ENCODE results near the gene PFAS.

PFAS gene

GRCh38 chr17:8310601-8311123 lies 61.6 kb downstream of the PFAS start:
- DNase-seq (ENCODE audit: low spot score), result no peak

- no peak for DNase-seq (ENCODE audit: low spot score)
These were observed 62.2 kb downstream of the PFAS start for GRCh38 chr17:8311131-8311790.

GRCh38 chr17:8312251-8312650 lies 63.2 kb downstream of the PFAS start:
- DNase-seq (ENCODE audit: low spot score), result no peak

- DNase-seq (ENCODE audit: low spot score), result no peak
These were observed 63.9 kb downstream of the PFAS start for GRCh38 chr17:8312726-8313600.

- no peak for DNase-seq (ENCODE audit: low spot score)
These were observed 66.0 kb downstream of the PFAS start for GRCh38 chr17:8314797-8315763.

DNA sequence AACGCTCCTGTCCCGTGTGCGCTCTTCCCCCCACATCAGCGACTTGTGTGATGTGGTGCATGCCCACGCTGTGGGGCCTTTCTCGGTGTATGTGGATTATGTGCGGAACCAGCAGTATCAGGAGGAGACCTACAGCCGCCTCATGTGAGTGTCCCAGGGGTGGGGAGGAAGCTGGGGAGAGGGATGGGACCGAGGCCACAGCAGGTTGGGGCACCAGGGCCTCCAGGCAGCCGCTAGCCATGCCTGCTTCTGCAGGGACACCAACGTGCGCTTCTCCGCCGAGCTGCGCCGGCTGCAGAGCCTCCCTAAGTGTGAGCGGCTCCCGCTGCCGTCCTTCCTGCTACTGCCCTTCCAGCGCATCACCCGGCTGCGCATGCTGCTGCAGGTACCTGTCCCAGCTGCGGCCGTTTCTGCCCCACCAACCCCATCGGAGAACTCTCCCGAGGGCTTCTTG lies 66.7 kb downstream of the PFAS start:
- no peak for DNase-seq (ENCODE audit: low spot score)

DNA sequence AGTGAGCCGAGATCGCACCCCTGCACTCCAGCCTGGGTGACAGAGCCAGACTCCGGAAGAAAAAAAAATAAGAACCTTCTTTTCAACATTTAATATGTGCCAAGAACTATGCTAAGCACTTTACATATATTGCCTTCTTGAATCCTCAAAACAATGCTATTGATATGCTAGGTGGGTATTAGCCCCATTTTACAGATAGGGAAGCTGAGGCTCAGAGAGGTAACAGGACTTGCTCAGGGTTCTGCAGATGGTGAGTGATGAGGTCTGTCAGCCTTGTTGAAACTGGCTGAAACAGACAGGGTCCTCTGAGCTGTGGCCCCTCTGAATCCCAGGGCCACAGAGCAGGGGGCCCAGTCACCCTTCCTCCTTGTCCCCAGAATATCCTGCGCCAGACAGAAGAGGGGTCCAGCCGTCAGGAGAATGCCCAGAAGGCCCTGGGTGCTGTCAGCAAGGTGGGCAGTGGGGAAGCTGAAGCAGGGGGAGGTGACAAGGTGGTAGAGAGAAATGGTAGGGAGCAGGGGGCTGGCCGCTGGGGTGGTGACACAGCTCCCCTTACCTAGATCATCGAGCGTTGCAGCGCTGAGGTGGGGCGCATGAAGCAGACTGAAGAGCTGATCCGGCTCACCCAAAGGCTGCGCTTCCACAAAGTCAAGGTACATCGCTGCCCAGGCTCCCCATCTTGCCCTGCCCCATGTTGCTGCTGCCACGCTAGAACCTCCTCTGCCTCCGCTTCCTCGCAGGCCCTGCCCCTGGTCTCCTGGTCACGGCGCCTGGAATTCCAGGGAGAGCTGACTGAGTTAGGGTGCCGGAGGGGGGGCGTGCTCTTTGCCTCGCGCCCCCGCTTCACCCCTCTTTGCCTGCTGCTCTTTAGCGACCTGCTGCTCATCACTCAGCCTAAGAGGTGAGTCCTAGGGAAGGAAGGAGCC lies 69.2 kb downstream of the PFAS start:
- DNase-seq (ENCODE audit: low spot score), result no peak

Data from HuH-7.5 (cell line).